SU-DHL-6 (cell line): ENCODE results near the gene NDC1.

Source experiments
- EZH2phosphoT487 ChIP-seq: fragments of 200-600 bp; sonication (generic), shearing (Covaris generic); conservative IDR thresholded peaks from 2 replicates; pipeline ENCODE4 v1.6.1; 2018; ENCODE audit warnings: mild to moderate bottlenecking, antibody characterized with exemption, low read length, moderate library complexity, mixed read lengths
- TF ChIP-seq, protein P1 (sequence below): fragments of 200-600 bp; sonication (generic); IDR thresholded peaks from one replicate; pipeline ENCODE4 v1.5.1; 2017; ENCODE audit warnings: antibody characterized with exemption, mild to moderate bottlenecking, low read length, moderate library complexity; ENCODE audit not compliant: insufficient read depth, poor library complexity, severe bottlenecking

DNA sequence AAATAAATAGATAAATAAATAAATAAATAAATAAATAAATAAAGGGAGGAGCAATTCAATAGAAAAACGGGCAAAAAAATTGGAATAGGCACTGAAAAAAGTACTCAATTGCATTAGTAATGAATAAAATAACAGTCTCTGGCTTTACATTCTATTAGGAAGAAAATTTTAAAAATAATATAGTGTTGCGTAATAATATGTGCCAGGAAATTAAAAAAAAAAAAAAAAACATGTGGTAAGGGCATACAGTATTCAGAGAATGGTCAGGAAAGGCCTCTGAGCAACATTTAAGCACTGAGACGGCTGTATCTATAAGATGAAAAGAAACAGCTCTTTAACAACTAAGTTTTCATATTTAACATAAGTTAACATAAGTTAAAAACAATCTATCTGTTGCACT, 50.4 kb downstream of the NDC1 start:
- TF ChIP-seq, protein P1, sequence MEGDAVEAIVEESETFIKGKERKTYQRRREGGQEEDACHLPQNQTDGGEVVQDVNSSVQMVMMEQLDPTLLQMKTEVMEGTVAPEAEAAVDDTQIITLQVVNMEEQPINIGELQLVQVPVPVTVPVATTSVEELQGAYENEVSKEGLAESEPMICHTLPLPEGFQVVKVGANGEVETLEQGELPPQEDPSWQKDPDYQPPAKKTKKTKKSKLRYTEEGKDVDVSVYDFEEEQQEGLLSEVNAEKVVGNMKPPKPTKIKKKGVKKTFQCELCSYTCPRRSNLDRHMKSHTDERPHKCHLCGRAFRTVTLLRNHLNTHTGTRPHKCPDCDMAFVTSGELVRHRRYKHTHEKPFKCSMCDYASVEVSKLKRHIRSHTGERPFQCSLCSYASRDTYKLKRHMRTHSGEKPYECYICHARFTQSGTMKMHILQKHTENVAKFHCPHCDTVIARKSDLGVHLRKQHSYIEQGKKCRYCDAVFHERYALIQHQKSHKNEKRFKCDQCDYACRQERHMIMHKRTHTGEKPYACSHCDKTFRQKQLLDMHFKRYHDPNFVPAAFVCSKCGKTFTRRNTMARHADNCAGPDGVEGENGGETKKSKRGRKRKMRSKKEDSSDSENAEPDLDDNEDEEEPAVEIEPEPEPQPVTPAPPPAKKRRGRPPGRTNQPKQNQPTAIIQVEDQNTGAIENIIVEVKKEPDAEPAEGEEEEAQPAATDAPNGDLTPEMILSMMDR, result no peak
- TF ChIP-seq EZH2phosphoT487, result no peak
